Measurements from ENCODE around the gene SLC45A1.
"Not testable (repeated sequence)": the region's sequence is repeated elsewhere in the genome, so short reads cannot be mapped to it uniquely, and the experiment has no call there.

SLC45A1 gene

DNA sequence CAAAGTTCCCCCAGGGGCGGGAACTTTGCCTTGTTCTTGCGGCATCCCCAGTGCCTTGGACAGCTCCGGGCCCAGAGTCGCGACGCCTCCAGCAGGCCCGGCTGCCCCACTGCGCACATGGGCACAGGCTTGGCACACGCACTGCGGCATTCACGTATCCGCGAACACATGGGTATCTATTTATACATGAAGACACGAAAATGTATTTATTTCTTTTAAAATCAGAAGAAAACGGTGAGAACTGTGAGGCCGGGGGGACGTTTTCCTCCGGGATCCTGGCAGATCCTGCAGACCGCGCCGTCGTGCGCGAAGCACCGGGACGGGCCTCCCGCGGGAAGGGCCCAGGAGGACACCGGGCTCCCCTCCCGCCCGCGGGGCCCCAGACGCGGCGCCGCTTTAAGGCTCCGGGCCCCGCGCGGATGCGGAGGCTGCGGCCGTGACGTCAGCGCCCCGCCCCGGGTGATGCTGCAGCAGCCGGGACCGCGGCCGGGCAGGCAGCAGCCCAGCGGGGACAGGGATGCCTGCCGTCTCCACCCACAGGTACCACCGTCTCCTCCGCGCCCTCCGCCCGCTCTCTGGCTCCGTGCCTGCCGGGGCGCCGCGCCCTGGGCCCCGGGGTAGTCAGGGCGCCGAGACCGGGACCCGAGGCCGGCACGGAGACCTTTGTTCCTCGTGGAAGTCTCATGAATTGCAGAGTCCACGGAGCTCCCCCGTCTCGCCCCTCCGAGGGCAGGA, at the start of gene SLC45A1:
TSS of gene SLC45A1 (plus strand) at position 468 of the 735 bp plus-strand sequence. CDS start 6,216 bp downstream, outside the sequence.
- peak; percentile 65 for DNase-seq

DNA sequence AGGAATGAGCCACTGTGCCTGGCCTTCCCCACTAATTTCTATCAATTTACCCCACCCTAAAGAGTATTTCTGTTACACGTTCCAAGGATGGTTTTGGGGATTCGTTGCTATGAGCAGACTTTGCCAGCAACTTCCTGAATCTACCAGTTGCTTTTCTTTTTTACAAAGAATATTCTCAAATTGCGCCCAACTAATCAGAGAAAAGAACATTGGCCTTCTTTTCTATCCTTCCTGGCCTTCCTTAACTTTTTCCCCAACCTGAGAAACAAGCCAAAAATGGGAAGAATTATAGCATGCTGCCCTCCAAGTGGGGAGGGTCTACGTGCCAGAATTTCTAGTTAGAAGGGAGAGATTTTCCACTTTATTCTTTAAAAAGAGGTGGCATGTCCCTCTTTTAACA, 44.9 kb upstream of the SLC45A1 start:
- no peak for DNase-seq

DNA sequence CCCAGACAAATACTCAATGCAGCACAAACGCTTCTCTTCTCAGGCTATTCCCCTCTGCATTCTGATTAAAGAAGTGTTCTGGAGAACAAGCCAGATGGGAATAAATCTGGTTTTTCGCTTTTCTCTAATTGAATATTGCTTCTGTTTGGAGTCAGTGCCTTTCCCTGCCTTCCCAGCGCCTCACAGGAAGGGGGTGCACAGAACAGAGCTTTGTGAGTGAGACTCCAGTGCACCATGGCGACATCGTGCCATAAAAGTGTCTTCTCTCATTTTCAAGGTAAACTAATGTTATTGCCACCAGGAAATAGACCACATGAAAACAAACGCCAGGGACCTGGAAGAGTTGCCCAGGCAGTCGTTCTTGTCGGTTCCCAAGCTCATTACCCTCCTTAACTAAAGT, 43.6 kb upstream of the SLC45A1 start:
- no peak for DNase-seq

DNA sequence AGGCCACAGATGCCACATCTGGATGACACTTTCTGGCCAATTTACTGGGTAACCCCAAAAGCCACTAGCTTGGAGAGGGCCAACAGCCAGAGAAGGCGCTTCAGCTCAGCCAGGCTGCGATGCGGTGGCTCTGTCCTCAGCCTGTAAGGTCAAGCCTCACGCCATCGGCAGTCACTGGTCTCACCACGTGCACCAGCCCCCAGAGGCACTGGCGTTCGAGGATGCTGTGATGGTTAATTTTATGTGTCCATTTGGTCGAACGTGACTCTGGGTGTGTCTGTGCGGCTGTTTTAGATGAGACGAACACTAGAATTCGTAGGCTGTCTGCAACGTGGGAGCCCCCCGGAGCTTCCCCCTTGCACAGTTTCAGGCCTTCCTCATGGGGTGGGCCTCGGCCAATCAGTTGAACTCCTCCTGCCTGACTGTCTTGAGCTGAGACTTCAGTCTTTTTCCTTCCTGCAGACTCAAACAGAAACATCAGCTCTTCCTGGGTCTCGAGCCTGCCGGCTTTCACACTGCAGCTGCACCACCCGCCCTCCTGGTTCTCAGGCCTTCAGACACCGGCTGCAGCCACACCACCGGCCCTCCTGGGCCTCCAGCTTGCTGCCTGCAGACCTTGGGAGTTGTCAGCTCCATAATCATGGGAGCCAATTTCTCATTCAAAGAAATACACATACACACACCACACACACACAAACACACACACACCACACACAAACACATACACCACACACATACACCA, 41.6 kb upstream of the SLC45A1 start:
- peak; percentile 25 for DNase-seq

DNA sequence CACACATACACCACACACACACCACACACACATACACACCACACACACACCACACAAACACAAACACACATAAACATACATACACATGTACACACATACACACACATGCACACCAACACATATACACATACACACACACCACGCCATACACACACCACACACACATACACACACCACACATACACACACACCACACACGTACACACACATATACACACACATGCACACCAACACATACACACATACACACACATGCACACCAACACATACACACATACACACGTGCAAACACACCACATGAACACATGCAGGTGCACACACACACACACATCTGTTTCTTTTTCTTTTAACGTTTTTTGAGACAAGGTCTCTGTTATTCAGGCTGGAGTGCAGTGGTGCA, 41.0 kb upstream of the SLC45A1 start:
- DNase-seq = no peak

DNA sequence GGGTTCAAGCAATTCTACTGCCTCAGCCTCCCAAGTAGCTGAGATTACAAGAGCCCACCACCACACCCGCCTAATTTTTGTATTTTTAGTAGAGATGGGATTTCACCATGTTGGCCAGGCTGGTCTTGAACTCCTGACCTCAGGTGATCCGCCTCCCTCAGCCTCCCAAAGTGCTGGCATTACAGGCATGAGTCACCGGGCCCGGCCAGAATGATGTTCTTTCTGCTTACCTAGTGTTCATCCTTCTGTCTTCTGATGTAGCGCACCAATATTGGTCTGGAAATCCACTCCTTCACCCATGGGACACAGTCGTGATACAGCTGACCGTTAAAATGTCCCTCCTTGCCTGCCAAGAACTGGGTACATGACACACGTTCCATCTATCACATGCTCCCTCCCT, 39.2 kb upstream of the SLC45A1 start:
- DNase-seq = not testable (repeated sequence)

DNA sequence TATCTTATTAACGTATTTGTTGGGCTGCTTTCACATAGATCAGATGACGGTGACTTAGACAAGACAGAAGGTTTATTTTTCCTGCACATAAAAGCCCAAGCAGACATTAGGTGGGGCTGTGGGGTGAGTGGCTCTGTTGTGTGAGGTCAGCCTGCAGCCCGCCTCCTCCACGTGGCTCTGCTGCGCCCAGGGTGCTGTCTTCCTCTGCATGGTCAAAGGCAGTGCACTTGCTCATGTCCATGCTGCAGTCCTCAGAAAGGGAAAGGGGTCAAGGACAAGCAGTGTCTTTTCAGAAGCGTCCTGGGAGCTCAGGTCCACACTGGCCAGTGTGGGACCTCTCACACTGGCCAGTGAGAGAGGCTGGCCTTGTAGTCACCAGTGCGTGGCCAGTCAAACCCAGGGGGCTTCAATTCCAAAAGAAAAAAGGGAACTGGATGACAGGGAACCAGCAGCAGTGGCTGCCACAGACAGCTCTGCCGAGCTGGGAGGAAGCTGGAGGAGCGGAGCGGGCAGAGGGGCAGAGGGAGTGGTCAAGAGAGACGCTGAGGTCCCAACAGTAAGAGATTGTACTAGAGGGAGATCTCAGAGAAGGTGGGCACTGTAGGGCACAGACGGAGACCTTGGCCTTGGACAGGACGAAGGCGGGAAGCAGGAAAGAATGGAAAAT, 35.9 kb upstream of the SLC45A1 start:
- no peak for DNase-seq

DNA sequence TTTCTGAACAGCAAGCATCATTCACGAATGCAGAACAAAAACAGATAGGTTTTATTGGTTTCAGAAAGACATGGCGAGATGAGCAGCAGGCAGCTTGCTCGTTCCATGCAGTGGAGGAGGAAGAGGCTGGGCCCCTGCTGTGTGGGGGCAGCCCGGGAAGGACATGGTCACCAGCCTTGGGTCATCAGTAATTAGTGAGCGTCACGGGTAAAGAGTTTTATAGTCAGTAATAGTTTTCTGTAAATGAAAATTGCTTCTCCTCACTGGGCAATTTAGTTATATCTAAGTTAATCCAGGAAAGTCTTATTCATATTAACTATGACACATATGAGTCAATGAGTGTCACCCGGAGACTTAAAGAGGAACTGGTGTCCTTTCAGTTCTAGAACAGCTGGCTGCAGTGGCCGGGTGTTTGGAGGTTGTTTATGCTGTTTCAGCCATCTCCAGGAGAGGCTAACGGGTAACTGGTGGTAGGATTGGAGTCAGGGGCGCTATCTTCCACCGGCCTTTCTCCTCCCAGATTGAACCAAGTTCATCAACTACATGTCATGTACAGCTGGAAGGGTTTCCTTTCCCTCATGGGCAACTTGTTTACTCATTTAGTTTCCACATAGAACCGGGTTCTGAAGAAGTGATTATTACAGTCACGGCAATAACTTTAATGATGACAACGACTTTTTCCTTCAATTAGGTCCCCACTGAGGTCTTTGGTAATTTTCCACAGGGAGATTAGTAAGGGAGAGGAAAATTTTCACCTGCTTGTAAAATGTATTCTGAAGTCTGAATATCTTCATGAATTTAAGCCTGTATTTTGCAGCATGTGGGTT, 34.6 kb upstream of the SLC45A1 start:
- DNase-seq = peak; percentile 52

DNA sequence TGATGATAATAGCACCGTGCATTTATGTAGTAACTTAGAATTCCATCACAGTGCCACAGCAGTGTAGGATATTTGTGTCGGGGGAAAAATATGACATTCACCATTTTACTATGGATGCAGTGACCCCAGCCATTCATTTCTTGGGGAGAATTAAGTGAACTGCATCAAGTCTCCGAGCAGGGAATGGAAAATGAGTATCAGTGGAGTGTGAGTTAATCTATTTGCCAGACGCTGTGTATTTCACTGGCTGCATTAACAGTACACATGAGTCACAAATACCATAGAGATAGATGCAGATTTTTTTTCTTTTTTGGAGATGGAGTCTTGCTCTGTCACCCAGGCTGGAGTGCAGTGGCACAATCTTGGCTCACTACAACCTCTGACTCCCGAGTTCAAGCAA, 33.8 kb upstream of the SLC45A1 start:
- no peak for DNase-seq

DNA sequence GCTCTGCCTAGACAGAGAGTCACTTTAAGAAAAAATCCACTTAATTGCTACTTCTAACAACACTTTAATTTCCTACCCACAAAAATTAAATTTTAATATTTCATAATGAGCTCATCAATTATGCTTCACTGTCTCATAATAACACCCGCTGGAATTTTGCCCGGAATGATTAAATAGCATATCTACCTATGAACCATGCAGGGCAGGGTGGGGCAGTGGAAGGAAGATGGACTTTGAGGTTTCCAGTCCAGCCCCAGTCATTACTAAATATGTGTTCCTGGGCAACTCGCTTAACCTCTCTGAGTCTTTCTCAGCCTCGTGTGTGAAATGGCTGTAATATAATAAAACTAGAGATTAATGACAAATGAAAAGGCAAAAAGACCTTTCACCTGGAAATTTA, 32.8 kb upstream of the SLC45A1 start:
- DNase-seq = no peak

DNA sequence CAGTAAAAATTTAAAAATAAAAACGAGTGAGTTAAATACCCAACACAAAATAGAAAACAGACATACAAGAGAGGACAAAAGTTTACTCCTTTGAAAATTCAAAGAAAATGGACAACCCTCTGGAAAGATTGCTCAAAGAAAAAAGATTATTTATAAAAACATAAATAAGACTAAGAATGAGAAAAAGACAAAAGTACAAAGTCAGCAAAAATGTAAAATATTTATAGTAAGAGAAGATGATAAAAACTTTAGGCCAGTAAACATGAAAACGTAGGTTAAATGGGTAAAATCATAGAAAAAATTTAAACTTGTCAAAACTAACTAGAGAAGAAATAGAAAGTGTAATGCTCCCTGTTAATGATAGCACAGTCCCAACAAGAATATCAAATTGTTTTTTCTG, 31.9 kb upstream of the SLC45A1 start:
- no peak for DNase-seq

DNA sequence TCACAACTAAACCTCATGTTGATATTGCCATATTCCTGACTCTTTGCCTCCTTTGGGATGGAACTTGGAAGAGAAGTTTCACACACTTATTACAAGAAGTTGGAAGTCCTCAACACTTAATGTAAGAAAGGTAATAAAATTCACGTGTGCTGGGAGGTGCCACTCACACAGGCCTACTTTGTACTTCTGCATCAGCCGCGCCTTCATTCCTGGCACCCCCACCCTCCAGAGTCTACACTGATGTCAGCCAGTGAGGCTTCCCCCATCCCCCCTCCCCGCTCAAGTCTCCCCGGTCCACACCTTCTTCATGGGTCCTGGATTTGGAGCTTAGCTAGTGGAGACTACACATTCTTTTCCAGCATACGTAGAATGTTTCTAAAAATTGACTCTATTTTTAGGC, 24.8 kb upstream of the SLC45A1 start:
- no peak for DNase-seq

DNA sequence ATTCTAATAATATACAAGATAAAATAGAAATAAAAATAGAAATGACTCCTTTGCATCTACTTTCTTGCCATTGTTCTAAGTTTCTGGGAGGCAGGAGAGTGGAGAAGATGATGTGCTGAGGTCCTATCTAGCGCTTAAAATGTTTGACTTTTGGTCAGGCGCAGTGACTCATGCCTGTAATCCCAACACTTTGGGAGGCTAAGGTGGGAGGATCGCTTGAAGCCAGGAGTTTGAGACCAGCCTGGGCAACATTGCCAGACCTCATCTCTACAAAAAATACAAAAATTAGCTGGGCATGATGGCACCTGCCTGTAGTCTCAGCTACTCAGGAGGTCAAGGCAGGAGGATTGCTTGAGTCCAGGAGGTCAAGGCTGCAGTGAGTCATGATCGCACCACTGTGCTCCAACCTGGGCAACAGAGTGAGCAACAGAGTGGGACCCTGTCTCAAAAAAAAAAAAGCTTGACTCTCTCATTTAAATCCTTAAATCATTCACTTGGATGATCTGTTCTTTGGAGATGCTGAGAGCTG, 24.2 kb upstream of the SLC45A1 start:
- DNase-seq = no peak

DNA sequence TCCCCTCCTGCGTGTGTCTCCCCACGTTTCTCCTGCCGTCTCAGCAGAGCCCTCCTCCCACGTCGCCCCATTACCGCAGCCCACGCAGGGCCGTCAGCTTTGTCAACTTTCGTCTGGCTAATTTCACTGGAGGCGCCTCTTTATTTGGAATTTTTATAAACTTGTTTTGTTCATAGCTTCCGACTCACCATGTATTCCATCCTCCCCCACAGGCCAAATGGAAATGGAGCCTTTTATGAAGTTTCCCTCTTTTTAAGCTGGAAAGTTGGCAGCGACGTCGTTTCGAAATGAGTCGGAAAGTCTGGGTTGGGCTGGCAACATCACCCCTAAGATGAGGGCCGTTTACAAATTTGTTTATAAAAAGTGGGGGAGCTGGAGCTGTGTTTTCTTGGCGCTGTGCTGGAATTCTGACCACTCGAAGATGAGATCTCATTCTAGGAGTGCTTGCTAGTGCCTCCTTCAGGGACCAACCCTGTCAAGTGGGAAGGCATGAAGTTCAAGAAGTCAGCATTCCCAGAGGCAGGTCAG, 23.7 kb upstream of the SLC45A1 start:
- no peak for DNase-seq

DNA sequence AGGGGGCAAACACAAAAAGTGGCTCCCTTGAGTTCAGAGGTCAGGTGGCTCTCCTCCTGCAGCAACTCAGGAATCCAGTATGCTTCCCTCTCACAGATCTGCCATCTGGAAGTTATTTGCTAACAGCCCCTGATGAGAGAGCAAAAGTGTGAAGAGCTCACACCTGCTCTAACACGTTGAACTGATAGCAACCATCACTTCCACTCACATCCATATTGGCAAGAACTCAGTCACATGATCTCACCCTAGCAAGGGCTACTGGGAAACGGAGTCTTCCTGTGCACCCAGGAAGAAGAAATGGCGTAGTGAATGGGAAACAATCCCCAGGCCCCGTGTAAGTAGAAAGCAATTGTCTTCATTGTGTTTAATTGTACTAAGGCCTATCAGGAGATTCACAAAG, 20.7 kb upstream of the SLC45A1 start:
- no peak for DNase-seq

DNA sequence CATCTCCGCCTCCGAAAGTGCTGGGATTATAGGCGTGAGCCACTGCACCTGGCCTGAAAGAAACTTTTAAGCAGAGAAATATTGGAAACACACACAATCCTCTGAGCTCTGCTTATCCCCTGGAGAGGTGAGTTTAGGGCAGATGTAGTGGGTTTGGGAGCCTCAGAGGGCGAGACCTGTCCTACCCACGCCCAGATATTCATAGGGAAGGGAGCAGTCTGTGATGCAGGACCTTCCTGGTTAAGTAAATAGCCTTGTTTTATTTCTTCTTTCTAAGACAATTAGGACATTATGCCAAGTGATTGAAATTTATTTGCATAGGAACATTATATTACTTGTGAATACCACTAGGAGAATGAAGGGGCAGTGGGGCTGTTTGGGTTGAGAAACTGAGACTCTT, 18.0 kb upstream of the SLC45A1 start:
- DNase-seq = no peak

DNA sequence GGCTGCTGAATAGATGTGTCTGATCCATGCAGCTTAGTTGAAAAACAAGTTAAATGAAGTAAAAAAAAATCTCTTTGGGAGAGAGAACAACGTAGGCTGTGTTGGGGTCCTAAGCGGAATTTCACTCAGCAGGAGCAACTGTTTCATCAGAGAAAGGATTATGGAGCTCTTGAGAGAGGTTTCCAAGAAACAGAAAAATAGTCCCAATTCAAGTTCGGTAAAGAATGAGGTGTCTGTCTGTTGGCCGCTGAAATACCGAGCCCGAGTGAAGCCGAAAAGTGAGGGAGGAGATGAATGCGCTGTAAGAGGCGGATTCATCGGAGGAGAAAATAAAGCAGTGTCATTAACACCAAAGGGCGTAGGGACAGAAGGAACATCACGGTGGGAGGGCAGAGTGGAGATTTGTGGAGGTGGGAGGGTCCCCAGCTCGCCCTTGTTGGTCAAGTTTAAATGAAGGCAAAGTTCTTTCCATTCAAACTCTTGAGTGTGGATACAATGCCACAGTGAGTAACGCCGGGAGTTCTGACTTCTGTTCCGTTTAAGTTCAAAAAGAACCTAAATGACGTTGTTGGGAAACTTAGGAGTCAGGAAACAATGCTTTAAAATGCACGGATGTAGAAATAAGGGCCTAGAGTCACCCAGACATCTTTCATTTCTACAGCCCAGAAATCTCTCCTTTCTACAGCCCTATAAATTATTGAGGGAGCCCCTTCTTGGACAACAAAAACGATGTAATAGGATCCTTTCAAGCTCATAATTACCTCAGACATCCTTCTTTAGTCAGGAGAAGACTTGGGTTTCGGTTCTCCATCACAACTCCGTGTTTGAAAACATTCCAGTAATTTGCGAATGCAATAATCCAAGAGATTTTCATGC, 15.6 kb upstream of the SLC45A1 start:
- DNase-seq = no peak

DNA sequence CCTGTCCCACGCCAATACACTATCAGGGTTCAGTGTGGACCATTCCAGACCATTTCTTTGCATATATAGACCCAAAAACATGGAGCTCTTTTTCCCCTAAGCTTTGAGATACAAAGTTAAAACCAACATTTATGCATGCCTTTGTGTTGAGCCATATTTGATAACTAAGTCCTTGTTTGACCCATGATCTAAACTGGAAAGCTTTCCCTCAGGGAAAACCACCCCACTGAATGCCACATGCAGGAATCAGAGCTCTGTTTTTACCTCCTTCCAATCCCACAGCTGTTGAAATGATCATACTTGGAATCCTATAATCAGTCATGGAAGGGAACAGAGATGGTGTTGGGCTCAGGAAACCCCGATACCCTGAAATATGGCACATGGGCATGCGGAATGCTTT, 14.8 kb upstream of the SLC45A1 start:
- DNase-seq = no peak

DNA sequence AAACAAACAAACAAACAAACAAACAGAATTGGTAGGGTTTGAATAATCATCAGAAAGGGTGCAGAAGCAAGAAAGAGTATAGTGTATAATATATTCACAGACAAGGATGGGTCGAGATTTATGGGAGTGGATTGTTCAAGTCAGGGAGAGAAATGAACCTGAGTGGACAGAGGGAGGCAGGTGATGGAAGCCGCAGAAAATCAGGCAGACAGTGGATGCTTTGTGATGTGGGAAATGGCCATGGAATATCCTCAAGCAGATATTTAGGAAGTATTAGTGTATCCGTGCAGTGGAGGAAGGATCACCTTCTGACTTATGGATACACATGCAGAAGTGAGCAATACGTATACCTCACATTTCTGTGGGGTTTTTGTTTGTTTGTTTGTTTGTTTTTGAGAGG, 14.0 kb upstream of the SLC45A1 start:
- no peak for DNase-seq

DNA sequence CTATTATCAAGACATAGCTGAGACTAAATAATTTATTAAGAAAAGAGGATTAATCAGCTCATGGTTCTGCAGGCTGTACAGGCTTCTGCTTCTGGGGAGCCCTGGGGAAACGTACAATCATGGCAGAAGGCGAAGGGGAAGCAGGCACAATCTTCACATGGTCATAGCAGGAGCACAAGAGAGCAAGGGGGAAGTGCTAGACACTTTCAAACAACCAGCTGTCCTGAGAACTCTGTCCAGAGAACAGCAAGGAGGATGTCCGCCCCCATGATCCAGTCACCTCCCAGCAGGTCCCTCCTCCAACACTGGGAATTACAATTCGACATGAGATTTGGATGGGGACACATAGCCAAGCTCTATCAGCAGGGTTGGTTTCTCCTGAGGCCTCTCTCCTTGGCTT, 10.3 kb upstream of the SLC45A1 start:
- DNase-seq = no peak

DNA sequence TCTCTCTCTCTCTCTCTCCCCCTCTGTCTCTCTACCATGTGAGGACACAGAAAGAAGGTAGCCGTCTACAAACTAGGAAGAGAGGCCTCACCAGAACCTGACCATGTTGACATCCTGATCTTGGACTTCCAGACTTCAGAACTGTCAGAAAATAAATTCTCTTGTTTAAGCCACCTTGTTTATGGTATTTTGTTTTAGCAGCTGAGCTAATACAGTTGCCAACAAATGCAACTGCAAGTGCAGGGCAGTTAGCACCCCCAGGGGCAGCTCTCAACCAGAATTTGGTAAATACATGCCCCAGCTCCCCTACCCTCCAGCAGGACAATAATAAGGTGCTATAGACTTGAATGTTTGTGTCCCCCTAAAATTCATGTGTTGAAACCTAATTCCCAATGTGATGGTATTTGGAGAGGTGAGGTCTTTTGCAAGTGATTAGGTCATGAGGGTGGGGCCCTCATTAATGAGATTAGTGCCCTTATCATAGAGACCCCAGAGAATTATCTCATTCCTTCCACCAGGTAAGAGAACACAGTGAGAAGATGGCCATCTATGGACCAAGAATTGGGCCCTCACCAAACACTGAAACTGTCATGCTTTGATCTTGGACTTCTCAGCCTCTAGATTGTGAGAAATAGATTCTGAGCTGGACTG, 6.7 kb upstream of the SLC45A1 start:
- no peak for DNase-seq
